H1 (cell line): ENCODE results near the gene TEX2. TPM values are rescaled to one million over a fixed set of nuclear protein-coding genes. Genes with fewer than 3 reads are reported as not detected.

Source experiments
- CTCF ChIA-PET: fragments of 300-600 bp; sonication (Branson Sonifier 250); formaldehyde crosslinking; loops from one replicate; lab custom pipeline; 2021; ENCODE audit not compliant: partially characterized antibody; lab: Charles Lee
- POLR2A ChIA-PET: fragments of 300-600 bp; sonication (Branson Sonifier 250); formaldehyde crosslinking; loops from one replicate; lab custom pipeline; 2021; ENCODE audit warnings: inconsistent platforms; ENCODE audit not compliant: partially characterized antibody; lab: Charles Lee
- DNase-seq, 2 experiments: peaks; one replicate each; pipeline versions ENCODE4 v3.0.0 to v3.0.0-alpha.2; 2010 to 2022; ENCODE audit warnings: low spot score in 2 of 2, low read depth in 1 of 2, mixed read lengths in 1 of 2
- FAIRE-seq: peaks from 2 replicates; lab custom pipeline; 2011; peaks lifted over from hg19 to GRCh38; lab: Jason Lieb, UNC
- H2AFZ ChIP-seq: 2 replicates; pipeline ENCODE4 v1.8.1; 2012; ENCODE audit warnings: low read length, inconsistent platforms
- H2AK5ac ChIP-seq: 2 replicates; pipeline ENCODE4 v1.6.1; 2013; ENCODE audit warnings: low read depth, low read length
- H2BK120ac ChIP-seq: replicated peaks from 2 replicates; pipeline ENCODE3; 2013; ENCODE audit warnings: low read depth, low read length, inconsistent platforms
- H2BK12ac ChIP-seq: 2 replicates; pipeline ENCODE4 v1.6.1; 2013; ENCODE audit warnings: low read depth, low read length
- H2BK15ac ChIP-seq: 2 replicates; pipeline ENCODE4 v1.6.1; 2013; ENCODE audit warnings: low read length
- H2BK20ac ChIP-seq: 2 replicates; pipeline ENCODE4 v1.6.1; 2013; ENCODE audit warnings: low read length
- H2BK5ac ChIP-seq: 2 replicates; pipeline ENCODE4 v1.6.1; 2013; ENCODE audit warnings: low read depth, low read length
- H3K14ac ChIP-seq: 2 replicates; pipeline ENCODE4 v1.6.1; 2013; ENCODE audit warnings: inconsistent platforms; ENCODE audit not compliant: insufficient read length
- H3K18ac ChIP-seq: 2 replicates; pipeline ENCODE4 v1.6.1; 2013; ENCODE audit warnings: low read length; ENCODE audit errors: extremely low read depth
- H3K23ac ChIP-seq: 2 replicates; pipeline ENCODE4 v1.6.1; 2013; ENCODE audit warnings: inconsistent platforms; ENCODE audit not compliant: insufficient read length
- H3K23me2 ChIP-seq: 2 replicates; pipeline ENCODE4 v1.6.1; 2013; ENCODE audit warnings: low read depth, low read length
- H3K27ac ChIP-seq: 2 replicates; pipeline ENCODE4 v1.6.1; 2011; ENCODE audit warnings: low read depth, low read length, inconsistent platforms
- H3K27me3 ChIP-seq, 4 experiments: replicated peaks in 1 of 4; 1 replicate in 1 of 4; 2 replicates in 3 of 4; pipeline versions ENCODE4 v1.6.1 to v1.8.1; 2011 to 2013; ENCODE audit warnings: low read length in 3 of 4, mild to moderate bottlenecking in 3 of 4, inconsistent platforms in 2 of 4, mixed read lengths in 2 of 4, moderate library complexity in 1 of 4; ENCODE audit not compliant: control insufficient read depth in 3 of 4, insufficient read depth in 3 of 4; ENCODE audit errors: extremely low read depth in 1 of 4
- H3K36me3 ChIP-seq, 4 experiments: 2 replicates each; pipeline versions ENCODE4 v1.6.1 to v1.8.1; 2011 to 2013; ENCODE audit warnings: mild to moderate bottlenecking in 4 of 4, low read length in 3 of 4, moderate library complexity in 2 of 4, control low read depth in 1 of 4, inconsistent platforms in 1 of 4; ENCODE audit not compliant: insufficient read depth in 4 of 4, control insufficient read depth in 2 of 4
- H3K4ac ChIP-seq: replicated peaks from 2 replicates; pipeline ENCODE3; 2013; ENCODE audit warnings: low read length, low read depth, mixed read lengths, inconsistent platforms; ENCODE audit not compliant: insufficient read length
- H3K4me1 ChIP-seq, 4 experiments: replicated peaks in 1 of 4; 1 replicate in 1 of 4; 2 replicates in 3 of 4; pipeline versions ENCODE4 v1.6.1 to v1.8.1; 2011 to 2013; ENCODE audit warnings: low read length in 3 of 4, inconsistent platforms in 2 of 4, mixed read lengths in 1 of 4; ENCODE audit not compliant: insufficient read depth in 4 of 4, control insufficient read depth in 3 of 4
- H3K4me2 ChIP-seq, 2 experiments: 2 replicates each; pipeline versions ENCODE4 v1.6.1 to v1.8.1; 2011 to 2013; ENCODE audit warnings: low read depth in 2 of 2, low read length in 2 of 2, control low read depth in 1 of 2, inconsistent platforms in 1 of 2, mild to moderate bottlenecking in 1 of 2; ENCODE audit not compliant: insufficient read depth in 1 of 2
- H3K4me3 ChIP-seq, 4 experiments: fragments of 200-600, 300-600 bp in 1 of 4; sonication (generic), shearing (Covaris generic), sonication (Bioruptor Twin) in 1 of 4; 2 replicates each; pipeline versions ENCODE4 v1.5.1 to v1.8.1; 2011 to 2016; ENCODE audit warnings: low read length in 4 of 4, low read depth in 3 of 4, control low read depth in 2 of 4, inconsistent platforms in 2 of 4, mild to moderate bottlenecking in 2 of 4, mixed read lengths in 1 of 4, moderate library complexity in 1 of 4; ENCODE audit not compliant: insufficient read depth in 2 of 4; ENCODE audit errors: extremely low read depth in 1 of 4
- H3K56ac ChIP-seq: replicated peaks from 2 replicates; pipeline ENCODE3; 2013; ENCODE audit warnings: low read depth, mild to moderate bottlenecking, mixed read lengths, low read length, inconsistent platforms; ENCODE audit not compliant: insufficient read length
- H3K79me1 ChIP-seq: 2 replicates; pipeline ENCODE4 v1.6.1; 2013; ENCODE audit warnings: low read depth, low read length, control low read depth
- H3K79me2 ChIP-seq, 2 experiments: 2 replicates each; pipeline versions ENCODE4 v1.6.1 to v1.8.1; 2012 to 2013; ENCODE audit warnings: low read length in 2 of 2, mild to moderate bottlenecking in 2 of 2, inconsistent platforms in 1 of 2; ENCODE audit not compliant: insufficient read depth in 2 of 2, control insufficient read depth in 1 of 2
- H3K9ac ChIP-seq, 4 experiments: replicated peaks in 1 of 4; 1 replicate in 1 of 4; 2 replicates in 3 of 4; pipeline versions ENCODE4 v1.6.1 to v1.8.1; 2011 to 2013; ENCODE audit warnings: low read depth in 3 of 4, low read length in 3 of 4, control low read depth in 2 of 4, mild to moderate bottlenecking in 2 of 4, moderate library complexity in 2 of 4, inconsistent platforms in 1 of 4; ENCODE audit errors: extremely low read depth in 1 of 4
- H3K9me3 ChIP-seq, 2 experiments: 2 replicates each; pipeline versions ENCODE4 v1.6.1 to v1.8.1; 2012 to 2013; ENCODE audit warnings: mild to moderate bottlenecking in 2 of 2, moderate library complexity in 2 of 2, control low read depth in 1 of 2, inconsistent platforms in 1 of 2, low read depth in 1 of 2, low read length in 1 of 2, mixed read lengths in 1 of 2; ENCODE audit not compliant: insufficient read depth in 2 of 2
- H4K20me1 ChIP-seq, 2 experiments: replicated peaks in 1 of 2; 2 replicates each; pipeline versions ENCODE3 to v1.8.1; 2011 to 2013; ENCODE audit warnings: inconsistent platforms in 2 of 2, low read length in 2 of 2, mild to moderate bottlenecking in 1 of 2; ENCODE audit not compliant: insufficient read depth in 2 of 2, control insufficient read depth in 1 of 2
- H4K5ac ChIP-seq: 2 replicates; pipeline ENCODE4 v1.6.1; 2013; ENCODE audit warnings: low read length, low read depth, mixed read lengths, inconsistent platforms; ENCODE audit not compliant: insufficient read length
- H4K8ac ChIP-seq: 2 replicates; pipeline ENCODE4 v1.8.0; 2013; ENCODE audit warnings: mild to moderate bottlenecking, moderate library complexity, low read length, inconsistent platforms; ENCODE audit not compliant: insufficient read depth; ENCODE audit errors: extremely low read depth
- H4K91ac ChIP-seq: replicated peaks from 2 replicates; pipeline ENCODE3; 2013; ENCODE audit warnings: low read length, mixed read lengths, inconsistent platforms; ENCODE audit not compliant: insufficient read length
- BCL11A ChIP-seq, 2 experiments: IDR thresholded peaks; one replicate each; pipeline ENCODE4 v1.6.1; 2011; ENCODE audit warnings: low read depth in 2 of 2, low read length in 2 of 2, mild to moderate bottlenecking in 2 of 2
- CBX5 ChIP-seq: fragments of 300-800, 300-1000 bp; sonication (generic); IDR thresholded peaks from 2 replicates; pipeline ENCODE4 v1.7.1; 2016; ENCODE audit warnings: antibody characterized with exemption, low read length, low read depth
- CEBPB ChIP-seq: IDR thresholded peaks from 2 replicates; pipeline ENCODE4 v1.6.1; 2012; ENCODE audit warnings: low read depth, low read length
- CHD1 ChIP-seq: IDR thresholded peaks from 2 replicates; pipeline ENCODE4 v1.6.1; 2012; ENCODE audit warnings: low read depth, low read length, improper control_type of control experiment
- CHD2 ChIP-seq: IDR thresholded peaks from 2 replicates; pipeline ENCODE4 v1.6.1; 2012; ENCODE audit warnings: low read length, improper control_type of control experiment
- EZH2 ChIP-seq: fragments of 200-600 bp; sonication (generic); IDR thresholded peaks from 2 replicates; pipeline ENCODE4 v1.7.1; 2012; ENCODE audit warnings: low read depth, mild to moderate bottlenecking, moderate library complexity, low read length, inconsistent platforms; ENCODE audit not compliant: severe bottlenecking
- JUN ChIP-seq: IDR thresholded peaks from 2 replicates; pipeline ENCODE4 v1.6.1; 2011; ENCODE audit warnings: low read depth, mild to moderate bottlenecking, improper control_type of control experiment, low read length
- RXRA ChIP-seq: IDR thresholded peaks from 2 replicates; pipeline ENCODE4 v1.6.1; 2011; ENCODE audit warnings: low read depth, mild to moderate bottlenecking, low read length, moderate library complexity; ENCODE audit not compliant: insufficient read depth
- SAP30 ChIP-seq: fragments of 300-600 bp; sonication (generic); IDR thresholded peaks from 2 replicates; pipeline ENCODE4 v1.7.1; 2012; ENCODE audit warnings: low read length, moderate library complexity, mild to moderate bottlenecking, inconsistent platforms; ENCODE audit not compliant: insufficient read depth, insufficient replicate concordance
- TAF7 ChIP-seq: optimal IDR thresholded peaks from 2 replicates; pipeline ENCODE3; 2011; ENCODE audit warnings: low read depth, mild to moderate bottlenecking, inconsistent platforms, low read length, moderate library complexity, borderline replicate concordance
- USF2 ChIP-seq: IDR thresholded peaks from 2 replicates; pipeline ENCODE4 v1.6.1; 2011; ENCODE audit warnings: low read length, improper control_type of control experiment
- WGBS, 2 experiments: shearing (Covaris generic) in 1 of 2; methylation state at CpG; one replicate each; pipeline versions ENCODE4 v1.1.6 to v1.1.7; 2013 to 2015; ENCODE audit warnings: low lambda C conversion rate in 2 of 2, mixed read lengths in 2 of 2, inconsistent platforms in 1 of 2, low coverage in 1 of 2, missing lambda C conversion rate in 1 of 2; ENCODE audit not compliant: insufficient replicate concordance in 2 of 2, insufficient coverage in 1 of 2, insufficient read length in 1 of 2; ENCODE audit errors: extremely low coverage in 1 of 2, missing lambda C conversion rate in 1 of 2; 5-methylcytosine and 5-hydroxymethylcytosine counted together
- polyA plus RNA-seq, 7 experiments: library from polyadenylated mRNA; depleted of rRNA in 3 of 7; stranded (reverse) in 5 of 7; unstranded in 2 of 7; fragments of >200 nt in 5 of 7; fragments of 200-250 nt in 2 of 7; gene quantifications; 1 replicate in 5 of 7; 2 replicates in 1 of 7; 4 replicates in 1 of 7; pipeline versions ENCODE4 v1.2.1 to v1.2.3, GENCODE V29; 2011 to 2013; ENCODE audit warnings: missing spikeins in 2 of 7, mixed read lengths in 2 of 7
- total RNA-seq: library from RNA; stranded (reverse); fragmentation: NEBNext Ultra II Directional; extraction: Animal tissue kit (Norgen Biotek cat#: 25700); gene quantifications from 2 replicates; pipeline ENCODE4 v1.2.1, GENCODE V29; 2021

The TEX2 gene
- total and polyA plus RNA-seq, 2 of the 8 experiments (the other 6 are each of a cell fraction or from before 2014, with no cell fraction given), result 6.1 to 15.6 TPM

DNA sequence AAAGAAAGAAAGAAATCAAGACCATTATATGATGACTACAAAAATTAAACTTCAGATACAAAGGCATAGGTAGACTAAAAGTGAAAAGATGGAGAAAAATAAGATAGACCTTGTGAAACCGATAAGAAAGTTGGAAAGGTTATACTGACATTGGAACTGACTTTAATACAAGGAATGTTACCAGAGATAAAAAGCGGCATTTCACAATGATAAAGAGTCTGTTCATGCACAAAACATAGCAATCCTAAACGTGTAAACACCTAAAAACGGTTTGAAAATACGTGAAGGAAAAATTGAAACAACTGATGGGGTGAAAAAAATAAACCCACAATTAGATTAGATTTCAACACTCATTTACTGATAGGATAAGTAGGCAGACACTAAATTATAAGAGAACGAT is 123.5 kb downstream of the TEX2 start:
- Histone ChIP-seq H3K27me3 (no peaks in the 10 kb centered on the region), H3K4me3 (no peak overlapping the region), H2BK20ac (no peak overlapping the region), H3K36me3 (no peaks in the 10 kb centered on the region), H3K14ac (no peak overlapping the region), H3K18ac (no peak overlapping the region), H3K4me1 (no peaks in the 10 kb centered on the region), H3K79me2 (no peaks in the 10 kb centered on the region), H3K23me2 (no peaks in the 10 kb centered on the region), H2BK120ac (no peak overlapping the region), H4K20me1 (no peaks in the 10 kb centered on the region), H3K4me2 (no peak overlapping the region), H4K91ac (no peak overlapping the region), H2AK5ac (no peak overlapping the region), H2BK15ac (no peak overlapping the region), H4K8ac (no peak overlapping the region), H3K23ac (no peak overlapping the region), H3K9me3 (no peaks in the 10 kb centered on the region), H4K5ac (no peak overlapping the region), H3K27ac (no peak overlapping the region), H3K4ac (no peak overlapping the region), H2BK5ac (no peak overlapping the region), H2BK12ac (no peak overlapping the region), H2AFZ (no peak overlapping the region), H3K9ac (no peak overlapping the region), H3K56ac (no peak overlapping the region), H3K79me1 (no peaks in the 10 kb centered on the region)
- POLR2A ChIA-PET, result interaction anchor here (0.8 to 1.7 kb wide), 3 partner anchors 8 to 9 kb away, joined by 3 to 4 read pairs (median 3); partner anchors contain the start of gene ERN1
- FAIRE-seq (no peak), DNase-seq (no peak)
- CTCF ChIA-PET, result interaction anchor here (0.8 to 14.4 kb wide), 3 partner anchors 15 to 249 kb away, joined by 3 to 238 read pairs (median 5); no protein-coding TSS in a partner anchor
- 82% methylated on average over 6 of the region's 6 CpGs; no CpG with 5 or more reads in 1 of the 2 experiments for WGBS, 2 experiments
- TF ChIP-seq EZH2 (no peak), CHD2 (no peak), RXRA (no peak), SAP30 (no peak), CBX5 (no peak), BCL11A (IDR thresholded peaks at IDR 0.05; ENCODE audit: low read depth in 2 of 2, low read length in 2 of 2) (no peak), TAF7 (no peak), JUN (no peak), CHD1 (no peak), USF2 (no peak), CEBPB (no peak)
